GM18508 (cell line): ENCODE data around the gene STX16.
"Not testable (repeated sequence)": the region's sequence is repeated elsewhere in the genome, so short reads cannot be mapped to it uniquely, and the experiment has no call there.

Experiments used
- ATAC-seq: cut with Tn5 transposase; IDR thresholded peaks from one replicate; pipeline ENCODE4 v1.9.1; 2021; ENCODE audit warnings: moderate number of reproducible peaks; ENCODE audit not compliant: insufficient read depth, unreplicated experiment

The STX16 gene

DNA sequence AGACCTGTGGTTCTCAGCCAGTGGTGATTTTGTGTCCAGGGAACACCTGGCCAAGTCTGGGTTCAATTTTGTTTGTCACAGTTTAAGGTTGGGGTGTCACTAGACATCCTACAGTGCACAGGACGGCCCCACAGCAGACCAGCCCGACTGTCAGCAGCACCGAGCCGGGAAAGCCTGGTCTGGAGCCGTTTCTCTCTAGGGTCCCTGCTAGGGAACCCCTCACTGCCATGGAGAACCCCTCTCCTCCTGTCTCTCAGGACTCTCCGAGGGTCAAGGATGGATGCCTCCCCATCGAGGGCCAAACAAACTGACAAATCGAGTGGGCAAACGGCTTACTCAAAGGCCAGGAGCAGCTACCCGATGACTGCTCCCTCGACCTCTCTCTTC lies 15.8 kb upstream of the STX16 start:
- ATAC-seq = no peak

DNA sequence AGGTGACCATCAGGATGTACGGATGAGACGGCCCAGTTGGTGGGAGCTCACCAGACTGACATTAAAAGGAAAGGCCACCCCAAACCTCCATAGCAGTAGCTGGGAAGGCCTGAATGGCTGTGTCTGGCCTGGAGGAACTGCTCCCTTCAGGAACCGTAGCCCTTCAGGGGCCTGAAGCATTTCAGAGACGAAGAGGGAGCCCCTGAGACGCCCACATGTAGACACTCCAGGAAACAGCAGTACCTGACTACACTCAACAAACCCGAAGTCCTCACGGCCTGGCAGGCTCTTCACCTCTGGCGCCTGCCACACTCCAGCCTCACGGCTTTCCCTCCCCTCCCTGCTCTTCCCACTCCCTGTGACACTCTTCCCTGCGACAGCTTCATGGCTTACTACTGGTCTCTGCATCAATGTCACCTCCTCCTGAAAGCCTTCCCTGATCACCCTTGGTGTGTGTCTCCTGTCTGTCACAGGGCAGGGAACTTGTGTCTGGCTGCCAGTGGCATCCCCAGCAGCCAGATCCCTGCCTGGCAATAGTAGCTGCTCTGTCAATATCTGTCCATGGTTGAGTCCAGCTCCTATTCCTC lies 14.6 kb upstream of the STX16 start:
- ATAC-seq = no peak

DNA sequence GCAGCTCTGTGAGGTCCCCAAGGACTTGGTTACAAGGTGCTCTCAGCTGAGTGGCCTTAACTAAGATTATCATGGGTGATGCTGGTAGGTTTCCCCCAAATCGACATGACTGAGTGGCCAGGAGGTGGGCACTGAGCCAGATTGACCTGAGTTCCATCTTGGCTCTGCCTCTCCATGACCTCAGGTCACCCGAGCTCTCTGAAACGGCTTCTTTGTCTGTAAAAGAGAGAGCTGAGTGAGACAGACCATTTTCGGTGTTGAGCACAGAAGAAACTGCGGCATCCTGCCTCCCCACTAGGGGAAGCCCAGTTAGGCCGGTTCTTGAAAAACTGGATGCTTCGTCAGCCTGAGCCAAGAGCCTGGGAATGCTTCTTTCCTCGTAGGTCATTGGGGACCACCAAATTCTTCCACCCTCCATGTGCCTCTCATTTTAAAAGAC lies 14.1 kb upstream of the STX16 start:
- ATAC-seq = no peak

DNA sequence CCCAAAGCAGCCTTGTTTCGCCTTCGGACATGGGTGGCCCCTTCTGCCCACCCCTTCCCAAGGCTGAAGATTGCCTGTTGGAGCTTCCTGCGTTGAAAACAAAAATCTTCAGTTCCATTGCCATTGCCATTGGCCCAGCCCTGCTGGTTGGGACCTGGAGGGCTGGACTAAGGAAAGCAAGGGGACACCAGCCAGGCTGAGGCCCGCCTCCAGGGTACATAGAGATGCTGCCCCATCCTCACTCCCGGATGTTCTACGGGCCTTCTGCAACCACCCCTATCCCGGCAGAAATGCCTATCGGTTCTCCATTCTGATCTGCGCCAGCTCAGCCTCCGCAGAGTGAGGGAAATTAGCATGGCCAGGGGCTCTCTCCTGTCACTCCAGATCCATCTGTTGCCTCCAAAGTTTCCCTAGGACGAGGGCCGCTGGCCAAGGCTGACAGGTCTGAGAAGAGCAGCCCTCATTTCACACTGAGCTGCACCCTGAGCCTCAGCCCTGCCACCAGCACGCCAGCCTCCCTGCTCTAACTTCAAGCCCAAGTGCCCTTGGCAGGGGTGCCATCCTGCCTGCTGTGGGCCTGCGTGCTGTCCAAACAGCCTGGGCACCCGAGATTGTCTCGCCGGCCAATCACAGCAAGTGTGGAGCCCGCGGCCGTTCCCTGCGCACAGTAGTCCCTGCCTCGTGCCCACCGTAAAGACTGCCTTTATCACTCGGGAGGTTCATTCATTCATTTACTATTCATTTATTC lies 13.4 kb upstream of the STX16 start:
- ATAC-seq = no peak

DNA sequence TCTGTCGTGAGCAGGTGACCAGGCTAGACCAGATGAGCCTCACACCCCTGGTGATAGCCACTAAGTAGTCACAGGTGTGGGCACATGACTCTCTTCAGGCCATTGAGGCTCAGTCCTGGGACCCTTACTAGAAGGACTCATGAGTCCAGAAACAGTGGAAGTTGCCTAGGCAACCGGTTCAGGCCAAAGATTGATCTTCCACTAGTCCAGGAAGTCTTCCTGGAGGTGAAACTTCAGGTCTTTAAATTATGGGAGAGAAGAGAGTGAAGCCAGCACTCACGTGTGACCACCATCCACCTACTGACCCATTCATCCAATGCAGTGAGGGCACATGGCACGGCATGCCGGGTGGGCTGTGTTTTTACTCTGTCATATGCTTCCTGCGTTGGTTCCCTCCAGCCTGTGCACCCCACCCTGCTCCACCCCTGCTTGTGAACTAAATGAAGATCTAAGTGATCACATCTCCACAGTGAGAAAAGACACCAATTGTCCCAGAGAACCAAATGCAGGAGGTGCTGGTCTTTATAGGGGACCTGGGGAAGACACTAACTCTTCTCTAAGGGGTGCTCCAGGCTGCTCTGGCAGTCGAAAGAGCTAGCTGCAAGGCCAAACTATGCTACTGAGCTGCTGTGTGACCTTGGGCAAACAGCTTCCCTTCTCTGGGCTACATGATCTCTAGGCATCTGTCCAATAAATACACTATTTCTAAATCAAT lies 12.5 kb upstream of the STX16 start:
- ATAC-seq = no peak

DNA sequence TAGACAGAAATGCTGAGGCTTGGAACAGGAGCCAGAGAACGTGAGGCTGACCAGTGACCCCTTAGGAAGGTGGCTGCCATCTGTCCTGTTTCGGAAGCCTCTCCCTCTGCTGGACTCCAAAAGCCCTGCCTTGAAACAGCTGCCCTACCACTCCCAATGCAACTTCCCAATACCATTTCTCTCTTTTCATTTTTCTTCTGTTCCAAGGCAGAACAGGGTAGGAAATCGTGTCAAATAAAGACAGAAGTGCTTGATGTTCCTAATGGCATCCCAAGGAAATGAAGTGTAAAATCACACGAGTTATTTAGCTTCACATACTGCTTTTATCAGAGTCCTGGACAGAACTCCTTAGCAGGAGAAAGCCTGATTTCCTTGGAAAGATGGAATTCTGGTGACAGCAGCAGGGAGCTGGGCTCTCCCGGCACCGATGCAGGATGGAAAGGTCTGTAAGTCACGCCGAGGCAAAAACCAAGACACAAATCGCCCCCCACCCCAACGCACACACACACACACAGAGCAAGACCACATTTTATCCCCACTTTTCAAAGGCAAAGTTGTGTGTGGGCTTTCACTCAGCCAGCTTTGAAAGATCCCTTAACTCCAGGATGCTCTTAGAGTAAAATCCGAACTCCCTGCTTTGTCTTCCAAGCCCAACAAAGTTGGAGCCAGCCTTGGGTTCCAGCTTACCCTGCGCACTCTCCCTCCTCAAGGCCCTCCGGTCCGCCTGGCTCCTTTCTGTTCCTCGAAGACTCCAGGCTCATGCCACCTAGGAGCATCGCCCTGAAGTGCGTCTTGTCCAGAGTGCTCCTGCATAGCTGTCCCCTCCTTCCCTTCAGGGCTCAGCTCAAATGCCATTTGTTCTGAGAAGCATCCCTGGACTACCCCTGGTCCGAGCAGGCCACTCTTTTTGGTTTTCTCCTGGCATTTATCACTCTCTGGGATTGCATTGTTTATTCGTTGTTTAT lies 11.6 kb upstream of the STX16 start:
- ATAC-seq = no peak

DNA sequence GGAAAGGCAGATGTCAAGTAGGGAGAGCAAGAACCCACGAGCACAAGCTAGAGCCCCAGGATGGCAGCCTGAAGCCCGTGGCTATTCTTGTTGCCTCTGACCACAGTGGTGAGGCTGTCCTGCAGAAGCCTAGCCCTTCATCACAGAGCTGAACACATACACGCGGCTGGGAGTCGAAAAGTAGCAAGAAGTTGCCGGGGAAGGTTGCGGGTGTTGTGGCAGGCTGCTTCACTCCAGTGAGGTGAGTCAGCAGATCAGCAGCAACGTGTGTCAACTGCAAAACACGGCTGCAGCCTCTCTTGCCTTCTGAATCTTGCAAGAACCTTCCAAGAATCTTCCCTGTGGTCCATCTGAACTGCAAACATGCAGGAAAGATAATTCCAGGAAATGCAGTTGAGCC lies 10.6 kb upstream of the STX16 start:
- no peak for ATAC-seq

DNA sequence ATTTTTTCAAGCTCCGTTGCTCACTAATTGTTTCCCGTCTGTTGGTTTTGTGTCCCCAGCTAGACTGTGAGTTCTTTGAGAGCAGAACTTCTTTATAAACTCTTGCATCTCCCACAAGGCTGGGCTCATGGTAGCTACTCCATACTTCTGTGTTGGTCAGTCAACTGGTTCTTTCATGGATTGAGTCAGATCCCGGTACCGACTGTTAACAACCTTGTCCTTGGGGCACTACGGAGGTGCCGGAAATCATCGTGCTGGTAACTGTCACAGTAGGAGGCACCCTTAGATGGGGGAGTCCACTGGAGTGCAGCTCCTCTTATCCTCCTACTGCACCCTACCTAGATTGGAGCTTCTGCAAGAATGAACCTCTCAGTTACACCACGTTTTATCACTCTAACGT lies 8.6 kb upstream of the STX16 start:
- no peak for ATAC-seq

DNA sequence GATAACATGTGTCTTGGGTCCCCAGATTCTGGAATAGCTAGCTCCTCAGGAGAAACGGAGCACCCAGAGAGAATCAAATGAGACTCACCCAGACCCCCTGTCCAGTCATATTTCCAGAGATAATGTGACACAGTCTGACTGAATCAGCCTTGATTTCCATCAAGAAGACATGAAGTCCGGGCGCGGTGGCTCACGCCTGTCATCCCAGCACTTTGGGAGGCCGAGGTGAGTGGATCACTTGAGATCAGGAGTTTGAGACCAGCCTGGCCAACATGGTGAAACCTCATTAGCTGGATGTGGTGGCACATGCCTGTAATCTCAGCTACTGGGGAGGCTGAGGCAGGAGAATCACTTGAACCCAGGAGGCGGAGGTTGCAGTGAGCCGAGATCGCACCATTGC lies 8.2 kb upstream of the STX16 start:
- not testable (repeated sequence) for ATAC-seq

DNA sequence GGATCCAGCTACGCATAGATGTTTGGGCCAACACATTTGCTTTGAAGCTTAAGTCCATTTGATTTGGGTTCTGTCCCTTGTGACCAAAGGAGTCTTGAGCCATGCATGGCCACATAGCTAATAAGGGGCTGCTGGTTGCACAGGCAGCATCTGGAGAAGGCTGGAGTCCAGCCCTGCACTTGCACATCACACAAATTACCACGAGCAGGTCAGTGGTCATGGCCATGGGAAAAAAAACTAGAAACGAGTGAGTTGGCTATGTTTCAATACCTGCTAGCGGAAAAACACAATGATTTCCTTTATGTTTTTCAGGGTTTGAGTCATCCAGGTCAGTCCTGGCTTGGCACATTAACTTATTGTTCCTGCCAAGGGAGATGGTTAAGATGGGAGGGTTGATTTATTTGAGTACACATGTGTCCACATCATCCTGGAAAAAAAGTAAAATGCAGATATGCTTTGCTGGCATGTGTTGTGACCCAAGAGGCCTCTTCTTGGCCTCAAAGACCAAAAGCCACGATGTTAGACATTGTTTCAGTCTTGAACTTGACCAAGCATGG lies 5.6 kb upstream of the STX16 start:
- no peak for ATAC-seq

DNA sequence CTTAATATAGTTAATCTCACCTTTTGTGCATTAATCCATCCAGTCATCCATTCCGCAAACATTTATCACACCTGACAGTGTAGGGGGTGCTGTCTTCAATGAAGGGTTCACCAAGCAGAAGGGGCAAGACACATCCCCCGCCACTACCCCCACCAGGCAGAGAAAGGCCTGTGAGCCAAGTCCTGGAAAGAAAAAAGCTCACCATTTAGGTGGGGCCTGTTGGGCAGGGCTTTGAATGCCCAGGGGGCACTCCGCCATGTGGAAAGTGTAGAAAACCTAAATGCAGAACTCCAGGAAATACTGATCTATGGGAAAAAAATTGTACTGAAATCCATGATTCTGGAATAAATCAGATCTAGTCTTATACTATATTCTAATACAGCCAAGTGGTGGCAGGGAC lies 4.8 kb upstream of the STX16 start:
- no peak for ATAC-seq

DNA sequence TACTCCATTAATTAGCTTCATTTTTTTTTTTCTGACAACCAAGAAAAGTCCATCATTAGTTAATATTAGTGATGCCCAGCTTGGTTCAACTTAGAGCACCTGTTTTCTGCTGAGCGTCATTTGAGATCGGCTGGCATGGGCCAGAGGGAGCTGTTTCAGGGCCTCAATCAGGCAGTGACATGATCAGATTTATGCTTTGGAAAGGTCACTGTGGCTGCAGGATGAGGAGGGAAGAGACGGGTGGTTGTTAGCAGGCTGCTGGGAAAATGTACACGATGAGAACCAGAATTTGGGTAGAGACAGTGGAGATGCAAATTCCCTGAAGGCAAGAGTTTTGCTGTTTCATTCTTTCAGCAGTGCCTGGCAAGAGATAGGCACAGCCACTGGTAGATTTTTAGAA lies 4.4 kb upstream of the STX16 start:
- no peak for ATAC-seq

DNA sequence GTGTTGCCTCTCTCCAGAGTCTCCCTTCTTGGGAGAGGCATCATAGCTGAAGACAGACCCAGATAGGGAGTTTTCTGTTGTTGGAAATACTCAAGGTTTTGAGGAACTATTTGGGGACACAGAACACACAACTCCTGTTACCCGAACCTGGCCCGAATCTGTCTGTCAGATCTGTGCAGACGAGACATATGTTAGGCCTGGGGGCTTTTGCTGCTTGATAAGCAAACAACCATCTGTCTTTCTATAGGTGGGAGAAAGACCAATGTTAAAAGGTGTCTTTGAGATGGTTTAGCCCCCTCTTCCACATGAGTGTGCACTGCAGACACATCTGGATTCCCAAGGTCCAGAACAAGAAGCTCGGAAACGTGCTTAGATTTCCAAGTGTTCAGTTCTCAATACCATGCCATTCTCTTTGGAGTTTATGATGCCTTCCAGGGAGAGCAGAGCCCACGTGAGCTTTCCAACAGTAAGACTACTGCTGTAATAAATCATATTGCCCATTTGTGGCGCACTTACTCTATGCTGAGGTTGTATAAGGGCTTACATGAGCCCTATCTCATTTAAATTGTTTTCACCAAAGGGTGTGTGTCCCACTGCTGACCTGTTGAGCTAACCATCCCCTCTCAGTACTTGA lies 3.8 kb upstream of the STX16 start:
- no peak for ATAC-seq

DNA sequence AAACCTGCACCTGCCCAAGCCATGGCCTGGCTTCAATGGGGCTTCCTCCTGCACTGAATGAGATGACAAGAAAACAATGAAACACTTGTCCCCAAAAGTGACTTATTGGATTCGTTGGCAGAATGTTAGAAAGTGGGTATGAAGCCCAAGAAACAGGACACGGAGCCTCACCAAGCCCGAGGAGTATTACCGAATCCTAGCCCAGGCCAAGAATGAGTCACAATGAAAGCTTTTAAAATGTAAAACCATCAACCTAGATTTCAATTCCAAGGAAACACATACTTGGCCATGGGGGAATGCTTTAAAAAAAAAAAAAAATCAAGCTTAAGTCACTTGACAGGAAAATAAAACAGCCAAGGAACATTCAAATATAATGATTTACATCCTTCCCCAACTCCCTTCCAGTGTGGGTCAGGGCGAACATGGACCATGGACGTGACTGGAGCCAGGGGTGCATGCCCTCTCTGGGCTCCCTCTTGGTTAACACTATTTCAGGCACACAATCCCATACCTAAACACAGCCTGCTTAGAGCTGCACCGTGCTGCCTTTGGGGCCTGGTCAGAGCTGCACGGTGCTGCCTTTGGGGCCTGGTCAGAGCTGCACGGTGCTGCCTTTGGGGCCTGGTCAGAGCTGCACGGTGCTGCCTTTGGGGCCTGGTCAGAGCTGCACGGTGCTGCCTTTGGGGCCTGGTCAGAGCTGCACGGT lies 3.1 kb upstream of the STX16 start:
- ATAC-seq = no peak

DNA sequence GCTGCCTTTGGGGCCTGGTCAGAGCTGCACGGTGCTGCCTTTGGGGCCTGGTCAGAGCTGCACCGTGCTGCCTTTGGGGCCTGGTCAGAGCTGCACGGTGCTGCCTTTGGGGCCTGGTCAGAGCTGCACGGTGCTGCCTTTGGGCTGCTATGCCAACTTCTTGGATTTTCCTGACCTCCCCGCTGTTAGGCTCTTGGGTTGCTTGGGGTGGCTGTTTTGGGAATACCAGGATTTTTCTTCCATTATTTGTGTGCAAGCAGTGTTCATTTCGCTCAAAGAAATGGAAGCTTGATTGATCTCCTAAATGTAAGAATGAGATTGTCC lies 2.6 kb upstream of the STX16 start:
- not testable (repeated sequence) for ATAC-seq

DNA sequence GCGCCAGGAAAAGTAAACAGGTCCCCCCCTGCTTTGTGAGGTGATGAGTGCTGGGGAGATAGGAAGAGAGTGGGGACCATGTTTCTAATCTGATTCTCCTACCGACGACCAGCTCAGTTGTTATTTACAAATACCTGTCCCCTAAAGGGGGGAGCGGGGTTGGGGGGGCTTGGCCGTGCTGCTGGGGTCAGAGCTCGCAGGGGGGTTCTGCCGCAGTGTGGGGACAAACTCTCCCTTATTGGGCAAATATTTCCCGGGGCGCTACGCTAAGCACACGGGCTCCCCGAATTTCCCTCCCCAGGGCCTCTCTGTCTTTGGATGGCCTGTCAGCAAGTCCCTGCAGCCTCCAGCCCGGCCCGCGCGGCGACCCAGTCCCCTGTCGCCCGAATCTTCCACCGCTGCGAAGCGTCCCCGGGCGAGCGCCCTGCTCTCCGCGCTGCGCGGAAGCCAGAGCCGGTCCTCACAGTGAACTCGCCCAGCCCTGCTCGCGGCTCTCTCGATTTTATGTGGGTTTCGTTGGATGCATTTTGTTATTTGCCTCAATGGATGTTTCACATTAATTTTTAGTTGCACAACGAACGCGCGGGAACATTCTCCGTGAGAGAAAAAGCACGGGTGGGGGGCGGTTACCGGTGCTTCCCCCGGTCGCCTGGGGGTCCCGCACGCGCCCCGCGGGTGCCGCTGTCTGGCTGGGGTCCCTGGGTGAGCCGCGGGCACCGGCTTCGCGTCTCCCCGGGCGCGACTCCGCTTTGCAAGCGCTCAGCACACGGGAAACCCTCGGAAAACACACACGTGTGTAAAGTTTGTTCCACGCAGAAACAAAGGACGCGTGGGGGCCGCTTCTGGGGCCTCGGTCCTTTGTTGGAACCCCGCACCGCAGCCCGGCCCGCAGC lies 1.5 kb upstream of the STX16 start:
- ATAC-seq = no peak

DNA sequence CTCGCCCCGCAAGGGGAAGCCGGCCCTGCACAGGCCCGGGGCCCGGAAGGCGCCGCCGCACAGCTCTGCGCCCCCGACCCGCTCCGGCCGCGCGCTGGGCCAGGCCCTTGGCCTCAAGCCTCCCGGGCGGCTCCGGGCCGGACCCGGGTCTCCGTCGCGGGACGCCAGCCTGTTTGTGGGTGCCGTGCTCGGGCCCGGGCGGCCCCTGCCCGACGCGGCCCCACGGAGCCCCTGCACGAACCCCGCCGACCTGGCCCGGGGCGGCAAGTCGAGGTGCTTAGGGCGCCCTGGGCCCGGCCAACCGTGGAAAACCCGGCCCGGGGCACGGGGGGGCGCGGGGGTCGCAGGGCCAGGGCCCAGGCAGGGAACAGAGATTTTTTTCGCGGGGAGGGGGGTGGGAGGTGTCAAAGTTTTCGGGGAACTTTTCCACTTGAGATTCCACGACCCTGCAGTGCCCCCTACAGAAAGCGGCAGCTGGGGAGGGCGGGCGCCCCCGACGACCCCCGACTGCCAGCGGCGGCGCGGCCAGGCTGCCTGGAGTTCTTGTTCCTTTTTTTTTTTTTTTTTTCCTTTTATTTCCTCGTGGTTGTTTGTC lies 805 bp upstream of the STX16 start:
- ATAC-seq = no peak

DNA sequence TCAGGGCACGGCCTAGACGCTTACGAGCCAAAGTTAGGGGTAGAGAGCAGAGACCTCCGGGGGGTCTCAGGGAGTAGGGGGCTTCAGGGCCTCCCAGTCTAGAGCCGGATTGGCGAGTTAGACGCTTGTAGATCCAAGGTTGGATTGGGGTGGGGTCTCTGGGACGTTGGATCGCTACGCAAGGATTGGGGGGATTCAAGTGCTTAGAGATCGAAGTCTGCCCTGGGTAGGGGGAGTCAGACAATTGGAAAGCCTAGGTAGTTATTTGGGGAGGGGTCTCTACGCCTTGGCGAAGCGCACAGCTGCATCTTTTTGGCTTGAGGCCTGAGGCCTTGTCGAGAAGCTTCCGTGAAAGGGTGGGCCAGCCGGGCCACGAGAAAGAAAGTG lies 469 bp downstream of the STX16 start:
- no peak for ATAC-seq
